Activated CD8-positive, alpha-beta T cell treated with anti-CD3 and anti-CD28 coated beads for 36 hours (primary cell): ENCODE data around the gene ATN1. TPM values are rescaled to one million over a fixed set of nuclear protein-coding genes. Genes with fewer than 3 reads are reported as not detected.
"Not testable (repeated sequence)": the region's sequence is repeated elsewhere in the genome, so short reads cannot be mapped to it uniquely, and the experiment has no call there.

Source experiments
- ATAC-seq: fragments of 200-7000 bp; cut with Tn5 transposase; one replicate; pipeline ENCODE4 v1.10.0; 2021; ENCODE audit warnings: mild to moderate bottlenecking, moderate library complexity
- CTCF ChIA-PET: fragments of 350-600 bp; sonication (Branson Sonifier 250); formaldehyde crosslinking; loops from one replicate; lab custom pipeline; 2021; ENCODE audit warnings: antibody characterized with exemption; lab: Charles Lee
- POLR2A ChIA-PET: fragments of 350-600 bp; sonication (Branson Sonifier 250); formaldehyde crosslinking; loops from one replicate; lab custom pipeline; 2021; ENCODE audit warnings: antibody characterized with exemption; lab: Charles Lee
- DNase-seq: peaks from one replicate; pipeline ENCODE4 v3.0.0-alpha.2; 2020
- H3K27ac Mint-ChIP-seq: one replicate; pipeline ENCODE4 v1.8.0; 2021; ENCODE audit warnings: mild to moderate bottlenecking, mixed read lengths
- H3K27me3 Mint-ChIP-seq: one replicate; pipeline ENCODE4 v1.8.0; 2021; ENCODE audit warnings: mixed read lengths
- H3K36me3 Mint-ChIP-seq: one replicate; pipeline ENCODE4 v1.8.0; 2021; ENCODE audit warnings: low read depth, mixed read lengths
- H3K4me1 Mint-ChIP-seq: one replicate; pipeline ENCODE4 v1.8.0; 2021; ENCODE audit warnings: low read depth, mixed read lengths
- H3K4me3 Mint-ChIP-seq: one replicate; pipeline ENCODE4 v1.8.0; 2021; ENCODE audit warnings: mild to moderate bottlenecking, moderate library complexity, mixed read lengths
- H3K9me3 Mint-ChIP-seq: one replicate; pipeline ENCODE4 v1.8.0; 2021; ENCODE audit warnings: mixed read lengths
- intact Hi-C: fragments of 100-400 bp; cut with micrococcal nuclease; formaldehyde crosslinking; loops from one replicate; pipeline ENCODE4 v1.10.0; 2022
- total RNA-seq, 2 experiments: library from RNA; stranded (reverse); gene quantifications; one replicate each; pipeline ENCODE4 v1.2.3, GENCODE V29; 2021
- TF ChIP-seq, protein P1 (sequence below): fragments of 200-600 bp; IDR thresholded peaks from one replicate; pipeline ENCODE4 v1.8.0; 2022; ENCODE audit warnings: antibody characterized with exemption, mild to moderate bottlenecking

Gene ATN1
- total RNA-seq, 2 experiments from 2014 or later, result 26.4 to 28.5 TPM

DNA sequence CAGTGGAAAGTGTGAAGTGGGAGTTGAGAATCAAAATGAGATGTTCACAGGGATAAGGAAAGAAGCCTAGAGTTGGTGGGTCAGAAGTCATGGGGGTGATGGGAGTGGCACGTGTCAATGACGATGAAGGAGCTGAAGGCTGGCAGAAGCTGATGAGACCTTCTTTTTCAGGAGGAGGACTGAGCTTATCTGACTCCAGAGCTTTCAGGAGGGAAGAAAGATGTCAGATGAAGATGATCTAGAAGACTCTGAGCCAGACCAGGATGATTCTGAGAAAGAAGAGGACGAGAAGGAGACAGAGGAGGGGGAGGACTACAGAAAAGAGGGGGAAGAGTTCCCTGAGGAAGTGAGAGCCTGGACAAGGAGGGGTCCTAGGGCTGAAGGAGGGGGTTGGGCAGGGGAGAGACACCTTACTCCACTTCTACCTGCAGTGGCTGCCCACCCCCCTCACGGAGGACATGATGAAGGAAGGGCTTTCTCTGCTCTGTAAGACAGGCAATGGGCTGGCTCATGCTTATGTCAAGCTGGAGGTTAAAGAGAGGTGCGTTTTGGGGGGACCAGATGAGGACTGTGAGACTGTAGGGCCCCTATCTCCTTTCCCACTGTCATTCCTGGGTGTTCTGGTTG lies 22.2 kb upstream of the ATN1 start:
- Mint-ChIP-seq H3K36me3 (no peaks in the 10 kb centered on the region), H3K9me3 (no peaks in the 10 kb centered on the region), H3K4me3 (no peak overlapping the region), H3K27me3 (no peaks in the 10 kb centered on the region), H3K27ac (no peak overlapping the region), H3K4me1 (peaks cover 2% of the 10 kb centered on the region)
- POLR2A ChIA-PET, result interaction anchor here (0.8 to 4.2 kb wide), 12 partner anchors 8 to 38 kb away, joined by 3 to 23 read pairs (median 4); partner anchors contain the start of genes C12orf57, ENO2, RNU7-1 and SPSB2
- ATAC-seq, result no peak
- CTCF ChIA-PET, result interaction anchor here (0.9 to 4.0 kb wide), 9 partner anchors 8 to 217 kb away, joined by 3 to 16 read pairs (median 3); partner anchors contain the start of genes SPSB2 and ZNF384
- TF ChIP-seq, protein P1, sequence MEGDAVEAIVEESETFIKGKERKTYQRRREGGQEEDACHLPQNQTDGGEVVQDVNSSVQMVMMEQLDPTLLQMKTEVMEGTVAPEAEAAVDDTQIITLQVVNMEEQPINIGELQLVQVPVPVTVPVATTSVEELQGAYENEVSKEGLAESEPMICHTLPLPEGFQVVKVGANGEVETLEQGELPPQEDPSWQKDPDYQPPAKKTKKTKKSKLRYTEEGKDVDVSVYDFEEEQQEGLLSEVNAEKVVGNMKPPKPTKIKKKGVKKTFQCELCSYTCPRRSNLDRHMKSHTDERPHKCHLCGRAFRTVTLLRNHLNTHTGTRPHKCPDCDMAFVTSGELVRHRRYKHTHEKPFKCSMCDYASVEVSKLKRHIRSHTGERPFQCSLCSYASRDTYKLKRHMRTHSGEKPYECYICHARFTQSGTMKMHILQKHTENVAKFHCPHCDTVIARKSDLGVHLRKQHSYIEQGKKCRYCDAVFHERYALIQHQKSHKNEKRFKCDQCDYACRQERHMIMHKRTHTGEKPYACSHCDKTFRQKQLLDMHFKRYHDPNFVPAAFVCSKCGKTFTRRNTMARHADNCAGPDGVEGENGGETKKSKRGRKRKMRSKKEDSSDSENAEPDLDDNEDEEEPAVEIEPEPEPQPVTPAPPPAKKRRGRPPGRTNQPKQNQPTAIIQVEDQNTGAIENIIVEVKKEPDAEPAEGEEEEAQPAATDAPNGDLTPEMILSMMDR, result no peak
- intact Hi-C loops, result no loop called here
- DNase-seq, result no peak

DNA sequence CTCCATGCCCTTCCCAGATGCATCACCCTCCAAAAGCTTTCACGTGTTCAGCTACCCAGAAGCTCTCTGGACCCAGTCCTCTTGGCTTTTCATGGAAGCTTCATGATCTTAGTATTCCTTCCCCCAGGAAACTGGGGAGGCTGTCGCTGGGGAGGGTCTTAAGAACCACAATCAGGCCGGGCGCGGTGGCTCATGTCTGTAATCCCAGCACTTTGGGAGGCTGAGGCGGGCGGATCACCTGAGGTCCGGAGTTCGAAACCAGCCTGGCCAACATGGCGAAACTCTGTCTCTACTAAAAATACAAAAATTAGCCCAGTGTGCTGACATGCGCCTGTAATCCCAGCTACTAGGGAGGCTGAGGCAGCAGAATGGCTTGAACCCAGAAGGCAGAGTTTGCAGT lies 19.6 kb upstream of the ATN1 start:
- not testable (repeated sequence) for DNase-seq

DNA sequence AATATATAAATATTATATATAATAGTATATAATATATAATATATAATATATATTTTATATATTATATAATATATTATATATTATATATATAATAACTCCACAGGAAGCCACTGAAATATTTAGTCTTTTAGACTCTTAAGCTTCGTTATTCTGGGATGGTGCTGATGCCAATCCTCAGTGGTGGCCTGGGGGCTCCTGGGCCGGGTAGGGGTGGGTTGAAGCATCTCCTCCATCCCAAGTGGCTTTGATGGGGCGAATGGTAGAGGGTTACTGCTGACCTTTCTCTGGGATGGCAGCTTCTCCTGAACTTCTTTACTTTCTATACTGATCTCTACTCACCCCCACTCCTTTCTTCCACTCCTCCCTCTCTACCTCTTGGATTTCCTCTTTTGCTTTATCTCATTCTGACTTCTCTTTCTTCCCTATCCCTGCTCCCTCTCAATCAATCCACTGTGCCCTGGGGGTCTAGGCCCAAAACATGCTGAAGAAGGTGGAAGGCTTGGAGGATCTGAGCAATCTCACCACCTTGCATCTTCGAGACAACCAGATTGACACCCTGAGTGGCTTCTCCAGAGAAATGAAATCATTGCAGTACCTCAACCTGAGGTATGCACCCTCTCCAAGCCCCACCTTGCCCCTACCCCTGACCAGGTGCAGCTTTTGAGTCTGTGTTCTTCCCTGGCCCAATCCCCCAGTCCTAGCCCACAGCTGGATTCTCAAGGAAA lies 18.2 kb upstream of the ATN1 start:
- H3K9me3 Mint-ChIP-seq, result no peaks in the 10 kb centered on the region
- peaks cover under 1% of the 10 kb centered on the region for H3K36me3 Mint-ChIP-seq
- peaks cover 12% of the 10 kb centered on the region for H3K4me1 Mint-ChIP-seq
- TF ChIP-seq, protein P1, result no peak
- intact Hi-C loops, result no loop called here
- ATAC-seq (no peak), DNase-seq (no peak)
- H3K4me3 Mint-ChIP-seq, result no peak overlapping the region
- no peaks in the 10 kb centered on the region for H3K27me3 Mint-ChIP-seq
- POLR2A ChIA-PET, result interaction anchor here (0.7 to 1.7 kb wide), 9 partner anchors 10 to 48 kb away, joined by 3 to 11 read pairs (median 4); partner anchors contain the start of genes C12orf57, RNU7-1, SPSB2 and TPI1
- no peak overlapping the region for H3K27ac Mint-ChIP-seq
- CTCF ChIA-PET, result interaction anchor here (0.6 to 1.4 kb wide), 4 partner anchors 16 to 39 kb away, joined by 3 to 4 read pairs (median 3); partner anchors contain the start of gene SPSB2

More for the DNA sequence above, 19.6 kb upstream of the ATN1 start:
- intact Hi-C loops, H3K36me3 Mint-ChIP-seq, H3K27me3 Mint-ChIP-seq, ATAC-seq, H3K27ac Mint-ChIP-seq, H3K9me3 Mint-ChIP-seq, H3K4me1 Mint-ChIP-seq, H3K4me3 Mint-ChIP-seq: not testable (repeated sequence)
- POLR2A ChIA-PET, result interaction anchor here (1.2 to 2.4 kb wide), 4 partner anchors 17 to 37 kb away, joined by 3 to 11 read pairs (median 6); no protein-coding TSS in a partner anchor
- CTCF ChIA-PET, result interaction anchor here (1.0 to 4.0 kb wide), 6 partner anchors 17 to 83 kb away, joined by 3 to 16 read pairs (median 5); partner anchors contain the start of gene SPSB2

DNA sequence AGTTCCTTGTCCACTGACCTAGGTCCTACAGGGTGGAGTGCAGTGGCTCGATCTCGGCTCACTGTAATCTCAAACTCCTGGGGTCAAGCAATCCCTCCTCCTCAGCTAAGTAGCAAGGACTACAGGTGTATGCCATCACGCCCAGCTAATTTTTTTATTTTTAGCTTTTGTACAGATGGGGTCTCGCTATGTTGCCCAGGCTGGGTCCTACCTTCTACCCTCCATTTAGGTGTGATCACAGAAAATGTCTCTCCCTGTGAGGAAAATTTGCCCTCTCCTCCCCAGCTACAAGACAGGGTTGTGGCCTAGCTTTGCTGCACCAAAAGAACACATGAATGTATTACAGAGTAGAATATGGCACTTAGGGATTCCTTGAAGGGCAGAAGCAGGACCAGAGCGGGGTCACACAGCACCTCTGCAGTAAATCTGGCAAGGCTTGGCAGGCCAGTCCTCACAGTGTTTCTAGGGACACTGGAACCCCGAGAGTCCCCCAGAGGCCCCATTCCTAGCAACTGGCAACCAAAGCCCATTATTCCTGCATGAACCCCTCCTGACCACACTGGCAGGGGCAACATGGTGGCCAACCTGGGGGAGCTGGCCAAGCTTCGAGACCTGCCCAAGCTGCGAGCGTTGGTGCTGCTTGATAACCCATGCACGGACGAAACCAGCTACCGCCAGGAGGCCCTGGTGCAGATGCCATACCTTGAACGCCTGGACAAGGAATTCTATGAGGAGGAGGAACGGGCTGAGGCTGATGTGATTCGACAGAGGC lies 15.4 kb upstream of the ATN1 start:
- ChIA-PET POLR2A (interaction anchor here (1.0 to 8.2 kb wide), 7 partner anchors 11 to 41 kb away, joined by 3 to 62 read pairs (median 6); partner anchors contain the start of genes C12orf57 and RNU7-1), CTCF (interaction anchor here (0.9 to 5.8 kb wide), 8 partner anchors 8 to 40 kb away, joined by 3 to 31 read pairs (median 6); partner anchors contain the start of genes LRRC23 and SPSB2)
- DNase-seq, result no peak
- Mint-ChIP-seq H3K9me3 (no peaks in the 10 kb centered on the region), H3K27ac (peak overlapping the region; percentile 71), H3K4me3 (peak overlapping the region; percentile 95), H3K27me3 (no peaks in the 10 kb centered on the region), H3K36me3 (peaks cover 28% of the 10 kb centered on the region), H3K4me1 (peaks cover 30% of the 10 kb centered on the region)
- TF ChIP-seq, protein P1, result no peak
- intact Hi-C loops, result no loop called here
- ATAC-seq, result no peak
